HUES64 (cell line): ENCODE results near the gene CACNG1.

Experiments
- H3K27ac ChIP-seq: 2 replicates; pipeline ENCODE4 v1.7.0; 2013; ENCODE audit warnings: low read depth, low read length, inconsistent platforms
- H3K27me3 ChIP-seq: 2 replicates; pipeline ENCODE4 v1.6.1; 2013; ENCODE audit warnings: mild to moderate bottlenecking, low read length; ENCODE audit not compliant: insufficient read depth
- H3K36me3 ChIP-seq: 2 replicates; pipeline ENCODE4 v1.6.1; 2013; ENCODE audit warnings: mild to moderate bottlenecking, low read length; ENCODE audit not compliant: insufficient read depth
- H3K4me1 ChIP-seq: 2 replicates; pipeline ENCODE4 v1.6.1; 2013; ENCODE audit warnings: mild to moderate bottlenecking, low read length, moderate library complexity; ENCODE audit not compliant: insufficient read depth
- H3K4me3 ChIP-seq: 2 replicates; pipeline ENCODE4 v1.5.1; 2013; ENCODE audit warnings: mild to moderate bottlenecking, low read length, moderate library complexity
- H3K9ac ChIP-seq: 2 replicates; pipeline ENCODE4 v1.6.1; 2013; ENCODE audit warnings: mild to moderate bottlenecking, low read depth, low read length
- H3K9me3 ChIP-seq: 2 replicates; pipeline ENCODE4 v1.6.1; 2013; ENCODE audit warnings: low read depth, low read length; ENCODE audit not compliant: insufficient read depth
- WGBS: fragments of 150-250, 120-280 bp; methylation state at CpG from one replicate; pipeline ENCODE4 v1.1.7; 2013; ENCODE audit warnings: missing lambda C conversion rate; 5-methylcytosine and 5-hydroxymethylcytosine counted together

CACNG1 gene

DNA sequence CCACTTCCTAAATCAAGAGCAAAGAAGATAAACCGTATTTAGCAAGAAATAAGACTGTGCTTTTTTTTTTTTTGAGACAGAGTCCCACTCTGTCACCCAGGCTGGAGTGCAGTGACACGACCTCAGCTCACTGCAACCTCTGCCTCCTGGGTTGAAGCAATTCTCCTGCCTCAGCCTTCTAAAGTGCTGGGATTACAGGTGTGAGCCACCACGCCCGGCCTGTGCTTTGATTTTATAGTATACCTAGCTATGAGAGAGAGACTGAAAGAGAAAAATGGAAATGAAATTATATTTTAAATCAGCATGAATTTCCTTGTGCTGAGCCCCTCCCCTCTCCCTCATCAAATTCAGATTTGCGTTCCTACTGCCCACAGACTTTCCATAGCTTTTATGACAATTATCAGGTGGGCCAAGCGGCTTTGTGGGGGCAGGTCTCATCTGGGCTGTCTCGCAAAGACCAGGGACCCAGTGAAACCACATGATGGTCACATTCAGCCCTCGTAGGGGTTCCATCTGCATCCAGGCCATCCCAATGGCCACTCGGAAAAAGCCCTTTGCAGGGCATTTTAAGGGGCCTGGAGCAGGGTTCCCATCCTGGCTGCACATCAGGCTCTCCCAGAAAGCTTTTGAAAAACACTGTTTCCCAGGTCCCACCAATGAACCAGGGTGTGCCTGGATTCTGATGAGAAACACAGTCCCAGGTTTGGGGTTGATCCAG, 8.5 kb downstream of the CACNG1 start:
- H3K4me1 ChIP-seq, result no peaks in the 10 kb centered on the region; the same call in 1 of the 2 replicates
- H3K27me3 ChIP-seq, result no peaks in the 10 kb centered on the region
- peaks cover 18% of the 10 kb centered on the region for H3K9me3 ChIP-seq
- H3K27ac ChIP-seq, result no peak overlapping the region
- H3K9ac ChIP-seq, result no peak overlapping the region
- no peak overlapping the region for H3K4me3 ChIP-seq
- H3K36me3 ChIP-seq, result no peaks in the 10 kb centered on the region
- WGBS, result 93% methylated on average over 8 of the region's 9 CpGs

DNA sequence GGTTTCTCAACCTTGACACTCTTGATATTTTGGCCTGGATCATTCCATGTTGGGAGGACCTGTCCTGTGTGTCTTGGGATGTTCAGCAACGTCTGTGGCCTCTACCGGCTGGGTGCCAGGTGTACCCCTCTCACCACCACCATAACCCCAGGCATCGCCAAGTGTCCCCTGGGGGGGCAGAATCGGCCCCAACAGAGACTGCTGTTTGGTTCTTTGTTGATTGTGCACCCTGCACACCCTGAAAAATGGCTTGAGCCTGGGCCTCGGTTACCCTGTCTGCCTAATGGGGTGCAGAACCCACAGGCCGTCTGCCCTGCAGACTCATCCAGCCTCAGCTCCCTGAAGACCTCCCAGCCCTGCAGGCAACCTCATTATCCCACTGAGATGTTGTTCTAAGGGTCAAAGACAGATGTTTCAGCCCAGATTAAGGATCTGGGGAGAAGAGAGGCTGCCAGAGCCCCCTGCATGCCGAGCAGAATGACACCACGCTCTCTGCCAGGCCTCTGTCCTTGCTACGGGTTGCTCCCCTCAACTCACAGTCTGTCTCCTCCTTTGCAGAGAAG, 9.2 kb downstream of the CACNG1 start:
- Histone ChIP-seq H3K27ac (no peak overlapping the region), H3K9ac (no peak overlapping the region), H3K9me3 (peaks cover 12% of the 10 kb centered on the region), H3K4me1 (no peaks in the 10 kb centered on the region; the same call in 1 of the 2 replicates), H3K4me3 (no peak overlapping the region), H3K27me3 (no peaks in the 10 kb centered on the region), H3K36me3 (no peaks in the 10 kb centered on the region)
- WGBS, result 91% methylated on average over 9 of the region's 9 CpGs

DNA sequence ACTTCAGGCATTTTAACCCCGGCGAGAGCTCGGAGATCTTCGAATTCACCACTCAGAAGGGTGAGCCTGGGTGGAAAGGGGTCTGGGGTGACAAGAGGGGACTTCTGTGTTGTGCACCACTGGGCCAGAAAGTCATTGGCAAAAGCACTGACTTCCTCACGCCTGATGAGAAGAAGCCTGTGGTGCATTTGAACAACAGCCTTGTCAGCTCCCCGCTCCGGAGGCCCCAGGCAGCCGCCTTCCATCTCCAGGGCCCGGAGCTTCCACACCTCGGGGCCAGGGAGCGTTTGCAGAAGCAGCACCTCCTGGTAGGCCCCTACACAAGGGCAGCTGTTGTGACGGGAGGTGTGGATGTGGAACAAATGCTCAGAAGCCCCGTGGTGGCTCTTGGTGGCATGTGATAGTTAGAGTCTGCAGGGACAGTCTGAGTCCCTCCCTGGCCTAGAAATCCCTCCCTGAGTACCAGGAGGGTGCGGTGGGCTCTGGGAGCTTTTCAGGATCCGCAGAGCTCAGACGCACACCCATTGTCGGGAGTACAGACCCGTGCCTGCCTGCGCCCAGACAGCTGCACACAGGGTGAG, 9.7 kb downstream of the CACNG1 start:
- no peak overlapping the region for H3K4me3 ChIP-seq
- 91% methylated on average over 19 of the region's 19 CpGs for WGBS
- no peak overlapping the region for H3K9ac ChIP-seq
- no peak overlapping the region for H3K27ac ChIP-seq
- H3K36me3 ChIP-seq, result no peaks in the 10 kb centered on the region
- no peaks in the 10 kb centered on the region for H3K27me3 ChIP-seq
- peaks cover 6% of the 10 kb centered on the region for H3K9me3 ChIP-seq
- H3K4me1 ChIP-seq, result no peaks in the 10 kb centered on the region; the same call in 1 of the 2 replicates

DNA sequence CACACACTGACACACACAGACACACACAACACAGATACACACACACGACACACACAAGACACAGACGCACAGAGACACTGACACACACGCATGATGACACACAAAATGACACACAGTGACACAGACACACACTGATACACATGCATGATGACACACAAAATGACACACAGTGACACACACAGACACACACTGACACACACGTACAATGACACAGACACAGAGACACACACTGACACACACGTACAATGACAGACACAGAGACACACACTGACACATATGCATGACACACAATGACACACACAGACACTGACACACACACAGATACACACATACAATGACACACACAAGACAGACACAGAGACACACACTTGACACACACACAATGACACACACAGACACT, 10.3 kb downstream of the CACNG1 start:
- no peak overlapping the region for H3K9ac ChIP-seq
- 73% methylated on average over 5 of the region's 5 CpGs for WGBS

DNA sequence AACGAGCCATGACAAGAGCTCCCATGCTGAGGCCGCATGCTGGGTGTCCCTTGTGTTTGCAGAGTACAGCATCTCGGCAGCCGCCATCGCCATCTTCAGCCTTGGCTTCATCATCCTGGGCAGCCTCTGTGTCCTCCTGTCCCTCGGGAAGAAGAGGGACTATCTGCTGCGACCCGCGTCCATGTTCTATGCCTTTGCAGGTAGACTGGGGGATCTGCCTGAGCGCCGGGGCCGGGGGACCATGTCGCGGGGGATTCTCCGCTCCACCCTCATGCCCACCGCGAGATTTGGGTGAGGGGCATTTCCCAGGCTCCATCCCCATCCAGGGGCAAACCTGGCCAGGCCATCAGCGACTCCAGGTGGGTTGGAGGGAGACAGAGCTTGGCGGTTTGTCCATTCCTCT, 10.7 kb downstream of the CACNG1 start:
- no peak overlapping the region for H3K27ac ChIP-seq
- no peaks in the 10 kb centered on the region for H3K36me3 ChIP-seq
- H3K4me1 ChIP-seq, result no peaks in the 10 kb centered on the region; the same call in 1 of the 2 replicates
- no peaks in the 10 kb centered on the region for H3K27me3 ChIP-seq
- no peaks in the 10 kb centered on the region for H3K9me3 ChIP-seq
- no peak overlapping the region for H3K4me3 ChIP-seq
- 94% methylated on average over 15 of the region's 19 CpGs for WGBS
- no peak overlapping the region for H3K9ac ChIP-seq

More for the DNA sequence above, 10.3 kb downstream of the CACNG1 start:
- H3K9me3 ChIP-seq, result peaks cover 1% of the 10 kb centered on the region; the same call in 1 of the 2 replicates
- no peaks in the 10 kb centered on the region for H3K27me3 ChIP-seq
- H3K27ac ChIP-seq, result no peak overlapping the region
- H3K4me1 ChIP-seq, result no peaks in the 10 kb centered on the region; the same call in 1 of the 2 replicates
- H3K4me3 ChIP-seq, result no peak overlapping the region
- no peaks in the 10 kb centered on the region for H3K36me3 ChIP-seq

DNA sequence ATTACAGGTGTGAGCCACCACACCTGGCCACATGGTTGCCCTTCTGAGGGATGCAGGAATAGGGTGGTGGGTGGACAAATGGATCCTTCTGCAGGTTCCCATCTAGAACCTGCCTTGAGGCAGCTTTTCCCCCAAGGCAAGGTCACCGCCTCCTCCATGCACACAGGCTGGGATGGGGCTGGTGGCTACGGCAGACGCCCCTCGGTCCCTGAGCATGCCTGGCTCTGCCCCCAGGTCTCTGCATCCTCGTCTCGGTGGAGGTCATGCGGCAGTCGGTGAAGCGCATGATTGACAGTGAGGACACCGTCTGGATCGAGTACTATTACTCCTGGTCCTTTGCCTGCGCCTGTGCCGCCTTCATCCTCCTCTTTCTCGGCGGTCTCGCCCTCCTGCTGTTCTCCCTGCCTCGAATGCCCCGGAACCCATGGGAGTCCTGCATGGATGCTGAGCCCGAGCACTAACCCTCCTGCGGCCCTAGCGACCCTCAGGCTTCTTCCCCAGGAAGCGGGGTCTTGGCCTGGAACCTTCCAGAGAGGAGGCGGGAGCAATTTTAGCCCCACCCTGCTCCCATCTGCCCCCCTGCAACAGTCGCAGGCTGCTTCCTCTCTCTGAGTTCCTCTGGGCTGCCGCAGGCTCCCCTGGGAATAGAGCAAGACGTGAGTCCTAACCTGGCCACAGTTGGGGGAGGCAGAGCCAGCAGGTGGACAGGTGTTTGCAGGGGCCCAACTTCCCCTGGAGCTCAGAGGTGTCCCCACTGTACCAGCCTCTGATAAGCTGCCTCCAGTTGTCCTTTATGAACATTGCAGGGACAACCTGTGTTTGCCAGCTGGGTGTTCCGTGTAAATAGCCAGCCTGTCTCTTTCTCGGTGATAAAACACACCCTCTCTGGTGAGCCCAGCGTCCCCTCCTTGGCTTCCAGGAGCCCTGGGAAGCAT, 11.7 kb downstream of the CACNG1 start:
- H3K4me1 ChIP-seq, result no peaks in the 10 kb centered on the region; the same call in 1 of the 2 replicates
- no peak overlapping the region for H3K4me3 ChIP-seq
- H3K27ac ChIP-seq, result no peak overlapping the region
- 88% methylated on average over 29 of the region's 29 CpGs for WGBS
- H3K36me3 ChIP-seq, result no peaks in the 10 kb centered on the region
- no peak overlapping the region for H3K9ac ChIP-seq
- no peaks in the 10 kb centered on the region for H3K9me3 ChIP-seq
- no peaks in the 10 kb centered on the region for H3K27me3 ChIP-seq

DNA sequence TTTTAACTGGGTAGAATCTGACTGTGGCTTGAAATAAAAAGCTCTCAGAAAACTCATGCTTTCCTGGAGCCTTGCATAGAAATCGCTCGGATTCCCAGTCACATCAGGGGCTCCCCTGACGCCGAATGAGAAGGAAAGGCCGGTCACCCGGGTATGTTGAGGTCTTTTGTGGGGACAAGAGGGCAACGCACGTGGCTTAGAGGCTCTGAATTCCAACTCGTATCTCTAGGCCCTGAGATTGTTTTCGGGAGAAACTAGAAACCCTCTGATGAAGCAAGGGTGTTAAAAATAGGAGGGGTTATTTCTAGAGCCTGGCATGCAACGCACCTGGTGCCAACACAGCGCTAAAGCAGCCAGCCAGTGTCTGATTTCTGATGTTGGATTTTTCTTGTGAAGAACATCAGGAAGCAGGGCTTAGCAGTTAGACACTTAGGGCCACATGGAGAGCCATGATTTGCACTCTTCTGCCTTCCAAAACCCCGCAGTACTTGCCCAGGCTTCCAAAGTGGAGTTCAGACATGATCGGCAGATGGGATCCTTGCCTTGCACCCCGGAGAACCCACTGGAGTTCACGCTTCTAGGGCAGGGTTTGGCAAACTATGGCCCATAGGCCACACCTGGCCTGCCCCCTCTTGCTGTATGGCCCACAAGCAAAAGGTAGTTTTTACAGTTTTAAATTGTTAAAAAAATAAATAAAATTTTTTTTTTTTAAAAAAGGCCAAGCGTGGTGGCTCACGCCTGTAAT, 12.6 kb downstream of the CACNG1 start:
- Histone ChIP-seq H3K4me1 (no peaks in the 10 kb centered on the region; the same call in 1 of the 2 replicates), H3K9ac (no peak overlapping the region), H3K4me3 (no peak overlapping the region), H3K9me3 (no peaks in the 10 kb centered on the region), H3K36me3 (no peaks in the 10 kb centered on the region), H3K27me3 (no peaks in the 10 kb centered on the region), H3K27ac (no peak overlapping the region)
- 92% methylated on average over 18 of the region's 18 CpGs for WGBS

DNA sequence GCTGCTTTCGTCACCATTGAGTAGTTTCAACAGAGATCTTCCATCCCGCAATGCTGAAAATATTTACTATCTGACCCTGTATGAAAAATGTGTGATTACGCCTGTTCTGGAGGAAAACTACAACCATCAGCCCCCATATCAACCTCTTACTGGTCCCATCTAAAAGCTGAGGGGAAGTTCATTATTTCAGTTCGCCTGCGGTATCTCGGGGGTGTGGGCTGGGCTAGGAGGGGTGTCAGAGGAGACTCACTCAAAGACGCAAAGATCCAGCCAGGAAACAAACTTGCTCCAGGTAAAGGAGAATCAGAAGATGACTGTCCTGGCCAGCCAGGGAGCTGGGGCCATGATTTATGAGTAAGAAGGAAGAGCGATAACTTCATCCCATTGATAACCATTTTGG, 13.7 kb downstream of the CACNG1 start:
- no peak overlapping the region for H3K9ac ChIP-seq
- WGBS, result 93% methylated on average over 7 of the region's 8 CpGs
- no peak overlapping the region for H3K27ac ChIP-seq
- H3K36me3 ChIP-seq, result no peaks in the 10 kb centered on the region
- H3K4me1 ChIP-seq, result no peaks in the 10 kb centered on the region; the same call in 1 of the 2 replicates
- no peaks in the 10 kb centered on the region for H3K27me3 ChIP-seq
- no peak overlapping the region for H3K4me3 ChIP-seq
- H3K9me3 ChIP-seq, result no peaks in the 10 kb centered on the region

DNA sequence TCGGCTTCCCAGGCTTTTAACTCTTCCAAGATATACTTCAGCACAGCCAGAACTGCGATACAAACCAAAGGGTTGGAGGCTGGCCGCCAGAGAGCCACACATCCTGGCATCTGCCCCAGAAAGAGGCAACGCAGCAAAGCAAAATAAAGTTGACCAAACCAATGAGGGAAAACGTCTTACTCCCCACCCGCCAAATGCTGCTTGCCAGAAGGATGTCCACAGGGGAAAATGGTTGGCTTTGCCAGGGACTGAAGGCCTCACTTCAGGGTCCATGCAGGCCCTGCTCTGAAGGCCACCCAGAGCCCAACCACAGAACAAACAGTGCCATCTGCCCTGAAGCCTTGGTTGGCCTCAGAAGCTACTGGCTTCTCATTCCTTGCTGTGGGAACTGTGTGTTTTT, 15.0 kb downstream of the CACNG1 start:
- Histone ChIP-seq H3K4me1 (no peaks in the 10 kb centered on the region; the same call in 1 of the 2 replicates), H3K9me3 (no peaks in the 10 kb centered on the region), H3K9ac (no peak overlapping the region), H3K36me3 (no peaks in the 10 kb centered on the region), H3K27ac (no peak overlapping the region), H3K27me3 (no peaks in the 10 kb centered on the region), H3K4me3 (no peak overlapping the region)
- 95% methylated on average over 6 of the region's 6 CpGs for WGBS

DNA sequence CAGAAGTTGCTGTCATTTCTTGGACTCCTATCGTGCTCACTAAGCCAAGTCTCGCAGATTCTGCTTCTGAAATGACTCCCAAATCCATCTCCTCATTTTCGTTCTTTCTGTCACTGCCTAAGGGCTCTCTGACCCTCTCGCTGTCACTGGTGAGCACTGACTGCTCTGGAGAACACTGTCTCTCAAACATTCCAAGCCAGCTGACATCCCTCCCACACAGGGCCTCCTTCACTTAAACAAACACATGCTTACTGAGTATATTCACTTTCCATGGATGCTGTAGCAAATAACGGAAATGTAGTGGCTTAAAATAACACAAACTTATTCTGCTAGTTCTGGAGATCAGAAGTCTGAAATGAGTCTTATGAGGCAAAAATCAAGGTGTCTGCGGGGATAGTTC, 18.8 kb downstream of the CACNG1 start:
- no peaks in the 10 kb centered on the region for H3K27me3 ChIP-seq
- H3K27ac ChIP-seq, result no peak overlapping the region
- WGBS, result 93% methylated on average over 6 of the region's 6 CpGs
- no peaks in the 10 kb centered on the region for H3K9me3 ChIP-seq
- no peaks in the 10 kb centered on the region for H3K36me3 ChIP-seq
- no peak overlapping the region for H3K4me3 ChIP-seq
- no peak overlapping the region for H3K9ac ChIP-seq
- 0 out of 2 replicates have a peak, but pooled peaks cover 4% of the 10 kb centered on the region for H3K4me1 ChIP-seq
